Liver (tissue), 9 donors: ENCODE measurements around the gene COMMD2. TPM values are rescaled to one million over a fixed set of nuclear protein-coding genes. Genes with fewer than 3 reads are reported as not detected.

ENCODE experiments used
- DNase-seq: peaks from one replicate; pipeline ENCODE4 v3.0.0-alpha.2; 2017; ENCODE audit warnings: low spot score
- H3K27ac ChIP-seq, 2 donors: one replicate each; pipeline ENCODE4 v1.7.0; 2013; ENCODE audit warnings: inconsistent platforms in 2 of 2, low read length in 2 of 2, control low read depth in 1 of 2, low read depth in 1 of 2, mild to moderate bottlenecking in 1 of 2
- H3K27me3 ChIP-seq, 4 donors: one replicate each; pipeline versions ENCODE4 v1.6.1 to v1.7.0; 2013; ENCODE audit warnings: low read length in 3 of 4, inconsistent platforms in 1 of 4, mild to moderate bottlenecking in 1 of 4, moderate library complexity in 1 of 4; ENCODE audit not compliant: control insufficient read depth in 4 of 4, insufficient read depth in 4 of 4
- H3K36me3 ChIP-seq, 4 donors: one replicate each; pipeline versions ENCODE4 v1.6.1 to v1.7.0; 2013; ENCODE audit warnings: low read length in 3 of 4, mild to moderate bottlenecking in 3 of 4, low read depth in 1 of 4, moderate library complexity in 1 of 4; ENCODE audit not compliant: control insufficient read depth in 4 of 4, insufficient read depth in 3 of 4
- H3K4me1 ChIP-seq, 4 donors: one replicate each; pipeline versions ENCODE4 v1.6.1 to v1.7.0; 2013; ENCODE audit warnings: low read length in 3 of 4, mild to moderate bottlenecking in 3 of 4, moderate library complexity in 1 of 4; ENCODE audit not compliant: control insufficient read depth in 4 of 4, insufficient read depth in 4 of 4
- H3K4me3 ChIP-seq, 3 donors: one replicate each; pipeline versions ENCODE4 v1.6.1 to v1.7.0; 2013; ENCODE audit warnings: low read length in 3 of 3, control low read depth in 1 of 3, low read depth in 1 of 3, mild to moderate bottlenecking in 1 of 3
- H3K9ac ChIP-seq, 2 donors: one replicate each; pipeline ENCODE4 v1.7.0; 2013; ENCODE audit warnings: low read length in 2 of 2, mild to moderate bottlenecking in 2 of 2, moderate library complexity in 2 of 2, control low read depth in 1 of 2, low read depth in 1 of 2
- H3K9me3 ChIP-seq, 4 donors: one replicate each; pipeline versions ENCODE4 v1.6.1 to v1.7.0; 2013; ENCODE audit warnings: low read length in 3 of 4; ENCODE audit not compliant: control insufficient read depth in 4 of 4
- EGR1 ChIP-seq, 2 donors: IDR thresholded peaks; 2 replicates each; pipeline ENCODE4 v1.6.1; 2016 to 2018; ENCODE audit warnings: antibody characterized with exemption in 2 of 2, low read depth in 2 of 2
- FOXA1 ChIP-seq: IDR thresholded peaks from 2 replicates; pipeline ENCODE4 v1.6.1; 2016; ENCODE audit warnings: antibody characterized with exemption
- FOXA2 ChIP-seq: IDR thresholded peaks from 2 replicates; pipeline ENCODE4 v1.6.1; 2016; ENCODE audit warnings: antibody characterized with exemption
- GABPA ChIP-seq, 2 donors: IDR thresholded peaks in 1 of 2; conservative IDR thresholded peaks in 1 of 2; 2 replicates each; pipeline ENCODE4 v1.6.1; 2016; ENCODE audit warnings: antibody characterized with exemption in 2 of 2, mild to moderate bottlenecking in 1 of 2, moderate library complexity in 1 of 2
- HNF4A ChIP-seq, 2 donors: conservative IDR thresholded peaks; 2 replicates each; pipeline ENCODE4 v1.6.1; 2016; ENCODE audit warnings: antibody characterized with exemption in 2 of 2, mild to moderate bottlenecking in 2 of 2
- HNF4G ChIP-seq: IDR thresholded peaks from 2 replicates; pipeline ENCODE4 v1.6.1; 2016; ENCODE audit warnings: antibody characterized with exemption
- JUND ChIP-seq, 2 donors: IDR thresholded peaks; 2 replicates each; pipeline ENCODE4 v1.6.1; 2016; ENCODE audit warnings: antibody characterized with exemption in 2 of 2
- NR2F2 ChIP-seq: IDR thresholded peaks from 2 replicates; pipeline ENCODE4 v1.6.1; 2016; ENCODE audit warnings: antibody characterized with exemption
- RAD21 ChIP-seq, 2 donors: IDR thresholded peaks; 2 replicates each; pipeline ENCODE4 v1.6.1; 2016; ENCODE audit warnings: antibody characterized with exemption in 2 of 2, mild to moderate bottlenecking in 2 of 2
- REST ChIP-seq: IDR thresholded peaks from 2 replicates; pipeline ENCODE4 v1.6.1; 2016; ENCODE audit warnings: antibody characterized with exemption, mild to moderate bottlenecking
- RXRA ChIP-seq, 2 donors: IDR thresholded peaks; 2 replicates each; pipeline ENCODE4 v1.6.1; 2017 to 2018; ENCODE audit warnings: antibody characterized with exemption in 2 of 2, mild to moderate bottlenecking in 1 of 2
- SP1 ChIP-seq: IDR thresholded peaks from 2 replicates; pipeline ENCODE4 v1.6.1; 2018; ENCODE audit warnings: antibody characterized with exemption, mild to moderate bottlenecking
- TAF1 ChIP-seq: conservative IDR thresholded peaks from 2 replicates; pipeline ENCODE4 v1.6.1; 2016; ENCODE audit warnings: antibody characterized with exemption, mild to moderate bottlenecking
- YY1 ChIP-seq: IDR thresholded peaks from 2 replicates; pipeline ENCODE4 v1.6.1; 2016; ENCODE audit warnings: antibody characterized with exemption, mild to moderate bottlenecking
- ZBTB33 ChIP-seq: IDR thresholded peaks from 2 replicates; pipeline ENCODE4 v1.6.1; 2016; ENCODE audit warnings: antibody characterized with exemption
- WGBS: extraction: QIAGEN DNeasy Blood & Tissue Kit; methylation state at CpG from one replicate; pipeline ENCODE4 v1.1.7; 2013; 5-methylcytosine and 5-hydroxymethylcytosine counted together
- polyA plus RNA-seq, 2 donors: library from polyadenylated mRNA; stranded (reverse) in 1 of 2; unstranded in 1 of 2; fragments of 200-250 nt in 1 of 2; fragments of >200 nt in 1 of 2; fragmentation: Nextera tagmentation in 1 of 2; extraction: Ambion mirVana in 1 of 2; gene quantifications; one replicate each; pipeline versions ENCODE4 v1.2.1 to v1.2.3, GENCODE V29; 2013 to 2015
- total RNA-seq, 2 donors: library from RNA; depleted of rRNA; stranded (reverse); fragments of >200 nt; gene quantifications; one replicate each; pipeline ENCODE4 v1.2.3, GENCODE V29; 2014
- TF ChIP-seq, protein P1 (sequence below): IDR thresholded peaks from 2 replicates; pipeline ENCODE4 v1.6.1; 2016; ENCODE audit warnings: antibody characterized with exemption
- TF ChIP-seq, protein P2 (sequence below): IDR thresholded peaks from 2 replicates; pipeline ENCODE4 v1.6.1; 2016; ENCODE audit warnings: antibody characterized with exemption
- TF ChIP-seq, protein P3 (sequence below): fragments of 150-350 bp; IDR thresholded peaks from 2 replicates; pipeline ENCODE4 v1.5.1; 2017; ENCODE audit warnings: improper control_type of control experiment, low read depth, low read length; ENCODE audit not compliant: missing input control
- donor health status: healthy.
- donor health status: healthy.
- donor health status: healthy.
- donor health status: healthy.
- donor health status: healthy.

The COMMD2 gene
- total and polyA plus RNA-seq, 4 donors: 5.8 to 15.4 (median 11.2) TPM

DNA sequence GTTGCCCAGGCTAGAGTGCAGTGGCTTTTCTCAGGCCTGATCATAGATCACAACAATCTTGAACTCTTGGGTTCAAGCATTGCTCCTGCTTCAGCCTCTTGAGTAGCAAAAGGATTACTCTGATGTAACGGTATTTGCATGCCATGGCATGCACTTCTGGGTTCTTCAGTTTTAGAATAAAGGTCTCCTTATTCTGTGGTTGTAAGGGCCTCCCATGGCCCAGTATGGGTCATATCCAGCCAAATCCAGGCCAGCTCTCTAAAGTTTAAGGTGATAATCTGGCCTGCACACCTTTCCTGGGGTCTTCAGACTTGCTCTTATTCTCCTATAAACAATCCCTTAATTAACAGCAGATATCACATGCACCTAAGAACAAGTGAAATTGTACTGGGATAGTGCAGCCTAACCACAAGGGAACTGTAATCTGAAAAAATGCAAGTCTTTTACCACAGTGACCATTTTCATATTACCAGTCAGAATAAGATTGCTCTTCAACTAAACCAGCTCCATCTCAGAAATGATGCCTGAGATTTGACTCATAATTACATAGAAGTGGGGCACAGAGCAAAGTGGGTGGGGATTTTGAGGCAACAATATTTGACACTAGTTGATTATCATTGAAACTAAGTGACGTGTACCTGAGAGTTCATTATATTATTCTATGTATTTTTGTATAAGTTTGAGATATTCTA lies 25.4 kb downstream of the COMMD2 start:
- H3K27ac ChIP-seq: no peak overlapping the region
- no peaks in the 10 kb centered on the region for H3K4me1 ChIP-seq
- H3K27me3 ChIP-seq: no peaks in the 10 kb centered on the region
- no peak overlapping the region for H3K9ac ChIP-seq
- no peaks in the 10 kb centered on the region for H3K36me3 ChIP-seq
- H3K4me3 ChIP-seq: no peak overlapping the region
- DNase-seq: no peak
- no peak for TF ChIP-seq FOXA1
- TF ChIP-seq YY1: no peak
- TF ChIP-seq FOXA2: no peak
- TF ChIP-seq, protein P1, sequence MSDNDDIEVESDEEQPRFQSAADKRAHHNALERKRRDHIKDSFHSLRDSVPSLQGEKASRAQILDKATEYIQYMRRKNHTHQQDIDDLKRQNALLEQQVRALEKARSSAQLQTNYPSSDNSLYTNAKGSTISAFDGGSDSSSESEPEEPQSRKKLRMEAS: no peak
- no peak for TF ChIP-seq JUND (IDR thresholded peaks at IDR 0.05)
- no peak for TF ChIP-seq HNF4G
- TF ChIP-seq EGR1 (IDR thresholded peaks at IDR 0.05; ENCODE audit: low read depth in 2 of 2): no peak
- TF ChIP-seq, protein P2, sequence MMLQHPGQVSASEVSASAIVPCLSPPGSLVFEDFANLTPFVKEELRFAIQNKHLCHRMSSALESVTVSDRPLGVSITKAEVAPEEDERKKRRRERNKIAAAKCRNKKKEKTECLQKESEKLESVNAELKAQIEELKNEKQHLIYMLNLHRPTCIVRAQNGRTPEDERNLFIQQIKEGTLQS: no peak
- 94% methylated on average over 2 of the region's 2 CpGs for WGBS
- no peaks in the 10 kb centered on the region for H3K9me3 ChIP-seq

- no peak overlapping the region for H3K4me3 ChIP-seq
- TF ChIP-seq EGR1 (IDR thresholded peaks at IDR 0.05; ENCODE audit: low read depth in 2 of 2) (no peak), YY1 (no peak), NR2F2 (no peak), REST (no peak)
- H3K9ac ChIP-seq: no peak overlapping the region
- no peak overlapping the region for H3K27ac ChIP-seq
- H3K9me3 ChIP-seq: peaks cover 0 to 6% (median under 1%) of the 10 kb centered on the region in 4 donors
- no peak for DNase-seq
- no peaks in the 10 kb centered on the region for H3K27me3 ChIP-seq
- no peaks in the 10 kb centered on the region for H3K36me3 ChIP-seq
- no peaks in the 10 kb centered on the region for H3K4me1 ChIP-seq
Observed at GRCh38 chr3:149723781-149724180, 28.5 kb downstream of the COMMD2 start.

GRCh38 chr3:149720918-149721317 lies 31.4 kb downstream of the COMMD2 start:
- no peak for TF ChIP-seq TAF1
- no peak for TF ChIP-seq SP1
- TF ChIP-seq HNF4A (conservative IDR thresholded peaks at IDR 0.05): no peak
- TF ChIP-seq, protein P3, sequence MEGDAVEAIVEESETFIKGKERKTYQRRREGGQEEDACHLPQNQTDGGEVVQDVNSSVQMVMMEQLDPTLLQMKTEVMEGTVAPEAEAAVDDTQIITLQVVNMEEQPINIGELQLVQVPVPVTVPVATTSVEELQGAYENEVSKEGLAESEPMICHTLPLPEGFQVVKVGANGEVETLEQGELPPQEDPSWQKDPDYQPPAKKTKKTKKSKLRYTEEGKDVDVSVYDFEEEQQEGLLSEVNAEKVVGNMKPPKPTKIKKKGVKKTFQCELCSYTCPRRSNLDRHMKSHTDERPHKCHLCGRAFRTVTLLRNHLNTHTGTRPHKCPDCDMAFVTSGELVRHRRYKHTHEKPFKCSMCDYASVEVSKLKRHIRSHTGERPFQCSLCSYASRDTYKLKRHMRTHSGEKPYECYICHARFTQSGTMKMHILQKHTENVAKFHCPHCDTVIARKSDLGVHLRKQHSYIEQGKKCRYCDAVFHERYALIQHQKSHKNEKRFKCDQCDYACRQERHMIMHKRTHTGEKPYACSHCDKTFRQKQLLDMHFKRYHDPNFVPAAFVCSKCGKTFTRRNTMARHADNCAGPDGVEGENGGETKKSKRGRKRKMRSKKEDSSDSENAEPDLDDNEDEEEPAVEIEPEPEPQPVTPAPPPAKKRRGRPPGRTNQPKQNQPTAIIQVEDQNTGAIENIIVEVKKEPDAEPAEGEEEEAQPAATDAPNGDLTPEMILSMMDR: no peak
- TF ChIP-seq NR2F2: no peak
- no peak for TF ChIP-seq ZBTB33
- TF ChIP-seq RXRA (IDR thresholded peaks at IDR 0.05): no peak
- no peak for TF ChIP-seq GABPA (IDR thresholded peaks at IDR 0.05 in 1 of 2, conservative IDR thresholded peaks at IDR 0.05 in 1 of 2)
- TF ChIP-seq, protein P2: no peak
- no peak for TF ChIP-seq FOXA2
- no peak for TF ChIP-seq EGR1 (IDR thresholded peaks at IDR 0.05; ENCODE audit: low read depth in 2 of 2)
- TF ChIP-seq RAD21 (IDR thresholded peaks at IDR 0.05): no peak
- no peak for TF ChIP-seq HNF4G
- no peak for TF ChIP-seq YY1
- TF ChIP-seq, protein P1: no peak
- no peak for TF ChIP-seq FOXA1
- Histone ChIP-seq H3K4me1 (peaks cover 0 to 3% (median 2%) of the 10 kb centered on the region in 4 donors), H3K4me3 (no peak overlapping the region), H3K27ac (no peak overlapping the region), H3K36me3 (no peaks in the 10 kb centered on the region), H3K27me3 (no peaks in the 10 kb centered on the region), H3K9ac (no peak overlapping the region), H3K9me3 (peaks cover 0 to 6% (median under 1%) of the 10 kb centered on the region in 4 donors)
- DNase-seq: no peak
- 95% methylated on average over 2 of the region's 2 CpGs for WGBS
